GM23338 (cell line): ENCODE measurements around the gene UBE2G1. TPM values are rescaled to one million over a fixed set of nuclear protein-coding genes. Genes with fewer than 3 reads are reported as not detected.

Experiments
- ATAC-seq: fragments of 200-7000 bp; cut with Tn5 transposase; 3 replicates; pipeline ENCODE4 v1.9.1; 2020
- DNase-seq: peaks from one replicate; pipeline ENCODE4 v3.0.0-alpha.2; 2015; ENCODE audit warnings: low spot score
- H2AFZ ChIP-seq: fragments of 200-600 bp; sonication (generic); 2 replicates; pipeline ENCODE4 v1.8.0; 2016; ENCODE audit warnings: antibody characterized with exemption, mild to moderate bottlenecking, moderate library complexity
- H3F3A ChIP-seq: fragments of 200-600 bp; sonication (generic); replicated peaks from 2 replicates; pipeline ENCODE4 v1.8.0; 2017; ENCODE audit warnings: antibody characterized with exemption, mixed run types, low read depth
- H3K27ac ChIP-seq: fragments of 200-600 bp; sonication (generic); 2 replicates; pipeline ENCODE4 v1.6.1; 2016; ENCODE audit warnings: low read depth
- H3K27me3 ChIP-seq: fragments of 200-600 bp; sonication (generic); 2 replicates; pipeline ENCODE4 v1.8.0; 2016; ENCODE audit warnings: mild to moderate bottlenecking, mixed run types, moderate library complexity; ENCODE audit not compliant: insufficient read depth
- H3K36me3 ChIP-seq: fragments of 200-600 bp; sonication (generic); 2 replicates; pipeline ENCODE4 v1.8.0; 2016; ENCODE audit warnings: mild to moderate bottlenecking; ENCODE audit not compliant: insufficient read depth
- H3K4me1 ChIP-seq: fragments of 200-600 bp; sonication (generic); 2 replicates; pipeline ENCODE4 v1.8.0; 2016; ENCODE audit warnings: mild to moderate bottlenecking, moderate library complexity; ENCODE audit not compliant: insufficient read depth
- H3K4me2 ChIP-seq: fragments of 200-600 bp; sonication (generic); 2 replicates; pipeline ENCODE4 v1.7.1; 2017; ENCODE audit warnings: mixed run types
- H3K4me3 ChIP-seq: fragments of 200-600 bp; sonication (generic); 2 replicates; pipeline ENCODE4 v1.6.1; 2016; ENCODE audit warnings: mixed run types
- H3K79me2 ChIP-seq: fragments of 200-600 bp; sonication (generic); replicated peaks from 2 replicates; pipeline ENCODE4 v1.8.0; 2017; ENCODE audit warnings: mild to moderate bottlenecking; ENCODE audit not compliant: insufficient read depth
- H3K9me2 ChIP-seq: fragments of 200-600 bp; sonication (generic); 2 replicates; pipeline ENCODE4 v1.8.0; 2017; ENCODE audit not compliant: insufficient read depth
- H4K20me1 ChIP-seq: fragments of 200-600 bp; sonication (generic); replicated peaks from 2 replicates; pipeline ENCODE4 v1.8.0; 2017; ENCODE audit warnings: mild to moderate bottlenecking; ENCODE audit not compliant: insufficient read depth
- H3K27ac Mint-ChIP-seq: 2 replicates; pipeline ENCODE4 v1.8.0; 2020; ENCODE audit warnings: inconsistent platforms, mild to moderate bottlenecking, moderate library complexity, mixed read lengths
- H3K27me3 Mint-ChIP-seq: 3 replicates; pipeline ENCODE4 v1.8.0; 2022; ENCODE audit warnings: low read depth, mild to moderate bottlenecking, moderate library complexity, mixed read lengths, inconsistent platforms; ENCODE audit not compliant: insufficient read depth, poor library complexity
- H3K36me3 Mint-ChIP-seq: 3 replicates; pipeline ENCODE4 v1.8.0; 2021; ENCODE audit warnings: low read depth, mild to moderate bottlenecking, inconsistent platforms, moderate library complexity, mixed read lengths
- H3K4me1 Mint-ChIP-seq: 3 replicates; pipeline ENCODE4 v1.8.0; 2020; ENCODE audit warnings: mild to moderate bottlenecking, inconsistent platforms, mixed read lengths
- H3K4me3 Mint-ChIP-seq: 3 replicates; pipeline ENCODE4 v1.8.0; 2021; ENCODE audit warnings: moderate library complexity, mild to moderate bottlenecking, inconsistent platforms, mixed read lengths
- H3K9me3 Mint-ChIP-seq: 3 replicates; pipeline ENCODE4 v1.8.0; 2020; ENCODE audit warnings: moderate library complexity, mild to moderate bottlenecking, inconsistent platforms, mixed read lengths
- CREB1 ChIP-seq: fragments of 250-450 bp; sonication (Bioruptor Pico); IDR thresholded peaks from 2 replicates; pipeline ENCODE4 v1.5.0; 2020; ENCODE audit warnings: low read depth, mild to moderate bottlenecking, moderate library complexity
- EZH2 ChIP-seq: fragments of 200-600 bp; sonication (generic); IDR thresholded peaks from one replicate; pipeline ENCODE4 v1.8.0; 2017; ENCODE audit warnings: antibody characterized with exemption, mild to moderate bottlenecking, low read depth; ENCODE audit not compliant: unreplicated experiment
- EZH2phosphoT487 ChIP-seq: fragments of 200-600 bp; sonication (generic); IDR thresholded peaks from one replicate; pipeline ENCODE4 v1.8.1; 2018; ENCODE audit warnings: antibody characterized with exemption; ENCODE audit not compliant: unreplicated experiment
- JUNB ChIP-seq: IDR thresholded peaks from one replicate; pipeline ENCODE4 v1.6.1; 2016; ENCODE audit warnings: antibody characterized with exemption; ENCODE audit not compliant: unreplicated experiment
- NANOG ChIP-seq: IDR thresholded peaks from 2 replicates; pipeline ENCODE4 v1.6.1; 2016; ENCODE audit warnings: antibody characterized with exemption, borderline replicate concordance
- POLR2AphosphoS5 ChIP-seq: IDR thresholded peaks from 2 replicates; pipeline ENCODE4 v1.6.1; 2016; ENCODE audit warnings: antibody characterized with exemption, low read depth
- REST ChIP-seq: IDR thresholded peaks from one replicate; pipeline ENCODE4 v1.6.1; 2018; ENCODE audit warnings: antibody characterized with exemption; ENCODE audit not compliant: unreplicated experiment
- STAT1 ChIP-seq: IDR thresholded peaks from one replicate; pipeline ENCODE4 v1.6.1; 2016; ENCODE audit warnings: antibody characterized with exemption; ENCODE audit not compliant: unreplicated experiment
- ZNF114 ChIP-seq: fragments of 250-450 bp; sonication (Bioruptor Pico); IDR thresholded peaks from 2 replicates; pipeline ENCODE4 v1.5.0; 2020; ENCODE audit warnings: mild to moderate bottlenecking, moderate library complexity
- ZNF331 ChIP-seq: fragments of 250-450 bp; sonication (Bioruptor Pico); IDR thresholded peaks from 2 replicates; pipeline ENCODE4 v1.5.0; 2020; ENCODE audit warnings: low read depth, mild to moderate bottlenecking, moderate library complexity
- ZNF462 ChIP-seq: fragments of 250-450 bp; sonication (Bioruptor Pico); IDR thresholded peaks from 2 replicates; pipeline ENCODE4 v1.5.0; 2020; ENCODE audit warnings: mild to moderate bottlenecking, moderate library complexity
- polyA plus RNA-seq: library from polyadenylated mRNA; unstranded; fragments of >200 nt; fragmentation: Nextera tagmentation; extraction: Ambion mirVana; gene quantifications from 2 replicates; pipeline ENCODE4 v1.2.1, GENCODE V29; 2016
- total RNA-seq: library from RNA; depleted of rRNA; stranded (reverse); fragments of >200 nt; shearing (Covaris generic); gene quantifications from 2 replicates; pipeline ENCODE4 v1.2.3, GENCODE V29; 2014
- TF ChIP-seq, protein P1 (sequence below), 2 experiments: fragments of 200-600 bp in 1 of 2; sonication (generic) in 1 of 2; conservative IDR thresholded peaks; 2 replicates each; pipeline versions ENCODE4 v1.5.1 to v1.6.1; 2016 to 2017; ENCODE audit warnings: antibody characterized with exemption in 2 of 2, low read depth in 2 of 2, mild to moderate bottlenecking in 2 of 2, moderate library complexity in 1 of 2
- TF ChIP-seq, protein P2 (sequence below): IDR thresholded peaks from 2 replicates; pipeline ENCODE4 v1.6.1; 2016; ENCODE audit warnings: antibody characterized with exemption

The UBE2G1 gene
- total and polyA plus RNA-seq, 2 experiments from 2014 or later: 71.9 to 145 TPM

DNA sequence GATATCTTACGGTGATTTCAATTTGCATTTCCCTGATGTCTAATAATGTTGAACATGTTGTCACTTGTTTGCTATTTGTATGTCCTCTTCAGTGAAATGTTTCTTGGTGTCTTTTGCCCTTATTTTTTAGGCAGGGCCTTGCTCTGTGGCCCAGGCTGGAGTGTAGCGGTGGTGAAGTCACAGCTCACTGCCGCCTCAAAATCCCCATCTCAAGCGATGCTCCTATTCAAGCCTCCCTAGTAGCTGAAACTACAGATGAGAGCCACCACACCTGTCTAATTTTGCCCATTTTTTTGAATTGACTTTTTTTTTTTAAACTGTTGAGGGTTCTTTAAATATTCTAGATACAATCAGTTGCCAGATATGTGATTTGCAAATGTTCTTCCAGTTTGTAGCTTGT is 8.3 kb downstream of the UBE2G1 start (continued):
- TF ChIP-seq EZH2 (no peak), REST (no peak), ZNF331 (CRISPR knock-in tag) (no peak), EZH2phosphoT487 (no peak), STAT1 (no peak), JUNB (no peak), NANOG (no peak)

DNA sequence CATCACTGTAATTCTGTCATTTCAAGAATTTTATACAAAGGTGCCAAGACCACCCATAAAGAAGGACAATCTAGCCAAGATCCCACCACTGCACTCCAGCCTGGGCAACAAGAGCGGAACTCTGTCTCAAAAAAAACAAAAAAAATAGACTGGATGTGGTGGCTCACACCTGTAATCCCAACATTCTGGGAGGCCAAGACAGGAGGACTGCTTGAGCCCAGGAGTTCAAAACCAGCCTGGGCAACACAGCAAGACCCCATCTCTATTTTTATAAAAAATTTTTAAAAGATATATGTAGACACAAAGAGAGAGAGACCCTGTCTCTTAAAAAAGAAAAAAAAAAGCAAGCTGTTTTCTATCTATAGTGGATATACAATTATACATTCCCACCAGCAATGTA is 8.8 kb downstream of the UBE2G1 start:
- H3K9me3 Mint-ChIP-seq: no peaks in the 10 kb centered on the region
- Histone ChIP-seq H2AFZ (no peak overlapping the region), H3K27me3 (no peaks in the 10 kb centered on the region), H3K4me1 (peaks cover 36% of the 10 kb centered on the region), H3K9me2 (no peaks in the 10 kb centered on the region), H3F3A (no peaks in the 10 kb centered on the region), H3K79me2 (peaks cover 100% of the 10 kb centered on the region), H3K4me3 (no peak overlapping the region), H3K4me2 (no peak overlapping the region), H4K20me1 (peaks cover 85% of the 10 kb centered on the region), H3K36me3 (peaks cover 5% of the 10 kb centered on the region; the same call in 1 of the 2 replicates), H3K27ac (no peak overlapping the region)
- no peak overlapping the region for H3K4me3 Mint-ChIP-seq
- H3K4me1 Mint-ChIP-seq: peaks cover 37% of the 10 kb centered on the region
- H3K27me3 Mint-ChIP-seq: peaks cover 2% of the 10 kb centered on the region
- DNase-seq: no peak
- ATAC-seq: no peak
- H3K36me3 Mint-ChIP-seq: peaks cover 33% of the 10 kb centered on the region
- peak overlapping the region; percentile 56; the same call in 1 of the 2 replicates for H3K27ac Mint-ChIP-seq
- TF ChIP-seq, protein P1, sequence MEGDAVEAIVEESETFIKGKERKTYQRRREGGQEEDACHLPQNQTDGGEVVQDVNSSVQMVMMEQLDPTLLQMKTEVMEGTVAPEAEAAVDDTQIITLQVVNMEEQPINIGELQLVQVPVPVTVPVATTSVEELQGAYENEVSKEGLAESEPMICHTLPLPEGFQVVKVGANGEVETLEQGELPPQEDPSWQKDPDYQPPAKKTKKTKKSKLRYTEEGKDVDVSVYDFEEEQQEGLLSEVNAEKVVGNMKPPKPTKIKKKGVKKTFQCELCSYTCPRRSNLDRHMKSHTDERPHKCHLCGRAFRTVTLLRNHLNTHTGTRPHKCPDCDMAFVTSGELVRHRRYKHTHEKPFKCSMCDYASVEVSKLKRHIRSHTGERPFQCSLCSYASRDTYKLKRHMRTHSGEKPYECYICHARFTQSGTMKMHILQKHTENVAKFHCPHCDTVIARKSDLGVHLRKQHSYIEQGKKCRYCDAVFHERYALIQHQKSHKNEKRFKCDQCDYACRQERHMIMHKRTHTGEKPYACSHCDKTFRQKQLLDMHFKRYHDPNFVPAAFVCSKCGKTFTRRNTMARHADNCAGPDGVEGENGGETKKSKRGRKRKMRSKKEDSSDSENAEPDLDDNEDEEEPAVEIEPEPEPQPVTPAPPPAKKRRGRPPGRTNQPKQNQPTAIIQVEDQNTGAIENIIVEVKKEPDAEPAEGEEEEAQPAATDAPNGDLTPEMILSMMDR (conservative IDR thresholded peaks at IDR 0.05; ENCODE audit: low read depth in 2 of 2): no peak
- TF ChIP-seq STAT1 (no peak), JUNB (no peak), NANOG (no peak), CREB1 (CRISPR knock-in tag) (no peak), EZH2 (no peak), POLR2AphosphoS5 (no peak), ZNF462 (CRISPR knock-in tag) (no peak), ZNF114 (CRISPR knock-in tag) (no peak)
- TF ChIP-seq, protein P2, sequence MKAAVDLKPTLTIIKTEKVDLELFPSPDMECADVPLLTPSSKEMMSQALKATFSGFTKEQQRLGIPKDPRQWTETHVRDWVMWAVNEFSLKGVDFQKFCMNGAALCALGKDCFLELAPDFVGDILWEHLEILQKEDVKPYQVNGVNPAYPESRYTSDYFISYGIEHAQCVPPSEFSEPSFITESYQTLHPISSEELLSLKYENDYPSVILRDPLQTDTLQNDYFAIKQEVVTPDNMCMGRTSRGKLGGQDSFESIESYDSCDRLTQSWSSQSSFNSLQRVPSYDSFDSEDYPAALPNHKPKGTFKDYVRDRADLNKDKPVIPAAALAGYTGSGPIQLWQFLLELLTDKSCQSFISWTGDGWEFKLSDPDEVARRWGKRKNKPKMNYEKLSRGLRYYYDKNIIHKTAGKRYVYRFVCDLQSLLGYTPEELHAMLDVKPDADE: no peak
